ENCODE results near the gene ATP6V1D. TPM values are rescaled to one million over a fixed set of nuclear protein-coding genes. Genes with fewer than 3 reads are reported as not detected.
"Not testable (repeated sequence)": the region's sequence is repeated elsewhere in the genome, so short reads cannot be mapped to it uniquely, and the experiment has no call there.

Gene ATP6V1D

GRCh38 chr14:67331368-67332125, 28.1 kb downstream of the ATP6V1D start:
- H3K4me1 ChIP-seq (ENCODE audit: control insufficient read depth, insufficient read depth, low read length), result no peaks in the 10 kb centered on the region
- no peaks in the 10 kb centered on the region for H3K27me3 ChIP-seq (ENCODE audit: control insufficient read depth, insufficient read depth, low read length)
- H3K4me3 ChIP-seq (ENCODE audit: low read length), result no peak overlapping the region
- H3K36me3 ChIP-seq (ENCODE audit: insufficient read depth, low read length), result peaks cover 54% of the 10 kb centered on the region
- H3K9me3 ChIP-seq (replicated peaks; ENCODE audit: low read length), result no peaks in the 10 kb centered on the region
- H3K4me2 ChIP-seq (ENCODE audit: low read length), result no peak overlapping the region
- H3K9ac ChIP-seq (ENCODE audit: low read depth, low read length), result no peak overlapping the region

DNA sequence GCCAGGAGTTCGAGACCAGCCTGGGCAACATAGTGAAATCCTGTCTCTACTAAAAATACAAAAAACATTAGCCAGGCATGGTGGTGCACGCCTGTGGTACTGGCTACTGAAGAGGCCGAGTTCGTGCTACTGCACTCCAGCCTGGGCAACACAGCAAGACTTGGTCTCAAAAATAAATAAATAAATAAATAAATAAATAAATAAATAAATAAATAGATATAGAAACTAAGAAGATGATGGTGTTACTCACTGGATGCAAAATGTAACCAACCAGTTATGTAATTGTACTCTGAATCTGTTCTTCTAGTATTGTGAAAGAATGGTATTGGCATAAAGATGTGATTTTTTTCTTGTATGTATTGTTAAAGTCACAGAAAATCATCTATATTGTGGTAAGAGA, 29.9 kb downstream of the ATP6V1D start:
- H3K4me1 ChIP-seq (ENCODE audit: control insufficient read depth, insufficient read depth, low read length); H3K4me2 ChIP-seq (ENCODE audit: low read length); H3K9ac ChIP-seq (ENCODE audit: low read depth, low read length); H3K27me3 ChIP-seq (ENCODE audit: control insufficient read depth, insufficient read depth, low read length); H3K4me3 ChIP-seq (ENCODE audit: low read length); H3K9me3 ChIP-seq (replicated peaks; ENCODE audit: low read length): not testable (repeated sequence)
- peaks cover 38% of the 10 kb centered on the region for H3K36me3 ChIP-seq (ENCODE audit: insufficient read depth, low read length)

GRCh38 chr14:67319142-67319541, 40.5 kb downstream of the ATP6V1D start:
- H3K27me3 ChIP-seq (ENCODE audit: control insufficient read depth, insufficient read depth, low read length), result no peaks in the 10 kb centered on the region

DNA sequence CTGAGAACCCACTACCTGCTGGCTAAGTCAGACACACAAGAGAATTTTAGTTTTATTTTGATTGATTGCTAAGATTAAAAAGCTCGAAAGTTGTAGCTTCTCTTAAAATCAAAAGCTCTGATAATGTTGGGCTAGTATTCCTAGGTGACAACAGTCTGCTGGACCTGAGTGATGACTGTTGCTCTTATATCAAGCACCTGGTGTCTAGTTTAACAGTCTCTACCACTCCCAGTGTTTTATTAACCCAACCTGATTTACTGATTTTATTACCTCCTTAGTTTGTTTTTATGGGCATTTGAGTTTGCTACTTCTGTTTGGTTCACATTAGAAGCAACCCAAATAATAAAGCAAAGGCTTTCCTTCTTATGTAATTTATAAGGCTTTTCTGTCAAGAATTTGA, 41.8 kb downstream of the ATP6V1D start:
- no peaks in the 10 kb centered on the region for H3K4me1 ChIP-seq (ENCODE audit: control insufficient read depth, insufficient read depth, low read length)
- peaks cover 39% of the 10 kb centered on the region for H3K36me3 ChIP-seq (ENCODE audit: insufficient read depth, low read length)
- no peak overlapping the region for H3K9ac ChIP-seq (ENCODE audit: low read depth, low read length)

More at GRCh38 chr14:67319142-67319541, 40.5 kb downstream of the ATP6V1D start:
- H3K9me3 ChIP-seq (replicated peaks; ENCODE audit: low read length), result no peaks in the 10 kb centered on the region
- H3K4me1 ChIP-seq (ENCODE audit: control insufficient read depth, insufficient read depth, low read length), result no peaks in the 10 kb centered on the region
- H3K36me3 ChIP-seq (ENCODE audit: insufficient read depth, low read length), result peaks cover 40% of the 10 kb centered on the region
- H3K4me2 ChIP-seq (ENCODE audit: low read length), result no peak overlapping the region
- H3K9ac ChIP-seq (ENCODE audit: low read depth, low read length), result no peak overlapping the region
- no peak overlapping the region for H3K4me3 ChIP-seq (ENCODE audit: low read length)

GRCh38 chr14:67313153-67313552, 46.5 kb downstream of the ATP6V1D start:
- Histone ChIP-seq H3K36me3 (ENCODE audit: insufficient read depth, low read length) (peaks cover 30% of the 10 kb centered on the region), H3K4me1 (ENCODE audit: control insufficient read depth, insufficient read depth, low read length) (no peaks in the 10 kb centered on the region), H3K9ac (ENCODE audit: low read depth, low read length) (no peak overlapping the region), H3K4me3 (ENCODE audit: low read length) (no peak overlapping the region), H3K9me3 (replicated peaks; ENCODE audit: low read length) (no peaks in the 10 kb centered on the region), H3K4me2 (ENCODE audit: low read length) (no peak overlapping the region), H3K27me3 (ENCODE audit: control insufficient read depth, insufficient read depth, low read length) (no peaks in the 10 kb centered on the region)

More for the DNA sequence above, 41.8 kb downstream of the ATP6V1D start:
- Histone ChIP-seq H3K27me3 (ENCODE audit: control insufficient read depth, insufficient read depth, low read length) (no peaks in the 10 kb centered on the region), H3K9me3 (replicated peaks; ENCODE audit: low read length) (no peaks in the 10 kb centered on the region), H3K4me2 (ENCODE audit: low read length) (no peak overlapping the region), H3K4me3 (ENCODE audit: low read length) (no peak overlapping the region)

DNA sequence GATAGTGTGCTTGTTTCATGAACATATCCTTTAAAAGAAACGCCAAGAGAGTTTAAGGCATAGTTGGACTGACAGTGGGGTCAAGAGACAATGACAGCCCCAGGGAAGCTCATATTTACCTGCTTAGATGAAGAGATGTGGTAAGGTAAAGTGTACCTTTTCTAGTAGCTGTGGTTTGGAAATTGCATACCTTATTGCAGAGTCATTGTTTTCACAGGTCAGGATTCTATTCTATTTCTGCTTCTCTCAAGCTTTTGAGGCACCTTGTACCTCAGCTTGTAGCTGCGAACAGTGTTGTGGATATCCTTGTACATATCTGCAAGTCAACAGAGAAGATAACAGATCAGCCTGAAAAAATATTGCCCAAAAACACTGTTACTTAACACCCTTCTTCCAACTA, 47.7 kb downstream of the ATP6V1D start:
- H3K4me2 ChIP-seq (ENCODE audit: low read length), result no peak overlapping the region
- H3K36me3 ChIP-seq (ENCODE audit: insufficient read depth, low read length), result peaks cover 22% of the 10 kb centered on the region
- no peaks in the 10 kb centered on the region for H3K9me3 ChIP-seq (replicated peaks; ENCODE audit: low read length)
- no peak overlapping the region for H3K4me3 ChIP-seq (ENCODE audit: low read length)
- no peaks in the 10 kb centered on the region for H3K27me3 ChIP-seq (ENCODE audit: control insufficient read depth, insufficient read depth, low read length)
- H3K9ac ChIP-seq (ENCODE audit: low read depth, low read length), result no peak overlapping the region
- H3K4me1 ChIP-seq (ENCODE audit: control insufficient read depth, insufficient read depth, low read length), result no peaks in the 10 kb centered on the region

Small RNA genes within 50 kb of the gene (small RNA-seq; reads per million reads assigned to genes)
- not detected for gene RF00019
